CD14-positive monocyte (primary cell): ENCODE data around the gene TMEM209. TPM values are rescaled to one million over a fixed set of nuclear protein-coding genes. Genes with fewer than 3 reads are reported as not detected.

ENCODE experiments used
- DNase-seq, 3 donors: peaks; one replicate each; pipeline ENCODE4 v3.0.0-alpha.2; 2011 to 2022
- H2AFZ ChIP-seq: 2 replicates; pipeline ENCODE4 v1.6.0; 2012; ENCODE audit warnings: mild to moderate bottlenecking, low read depth, low read length, inconsistent platforms; ENCODE audit not compliant: insufficient read depth, poor library complexity, severe bottlenecking
- H3K27ac ChIP-seq, 2 donors: 1 replicate in 1 of 2; 2 replicates in 1 of 2; pipeline ENCODE4 v1.5.1; 2012 to 2013; ENCODE audit warnings: low read length in 2 of 2, control low read depth in 1 of 2, inconsistent platforms in 1 of 2, low read depth in 1 of 2, mild to moderate bottlenecking in 1 of 2
- H3K27me3 ChIP-seq, 2 donors: one replicate each; pipeline versions ENCODE4 v1.6.0 to v1.6.1; 2011 to 2013; ENCODE audit warnings: low read length in 2 of 2; ENCODE audit not compliant: control insufficient read depth in 2 of 2, insufficient read depth in 2 of 2
- H3K36me3 ChIP-seq, 2 donors: replicated peaks in 1 of 2; 1 replicate in 1 of 2; 2 replicates in 1 of 2; pipeline versions ENCODE4 v1.5.1 to v1.6.1; 2012 to 2013; ENCODE audit warnings: low read length in 2 of 2, control low read depth in 1 of 2, inconsistent platforms in 1 of 2, mild to moderate bottlenecking in 1 of 2; ENCODE audit not compliant: insufficient read depth in 2 of 2, control insufficient read depth in 1 of 2
- H3K4me1 ChIP-seq, 2 donors: 1 replicate in 1 of 2; 2 replicates in 1 of 2; pipeline versions ENCODE4 v1.5.1 to v1.6.1; 2012 to 2013; ENCODE audit warnings: low read length in 2 of 2, control low read depth in 1 of 2, inconsistent platforms in 1 of 2, mild to moderate bottlenecking in 1 of 2, moderate library complexity in 1 of 2; ENCODE audit not compliant: insufficient read depth in 2 of 2, control insufficient read depth in 1 of 2
- H3K4me2 ChIP-seq: replicated peaks from 2 replicates; pipeline ENCODE3; 2012; ENCODE audit warnings: low read length, moderate library complexity, mild to moderate bottlenecking; ENCODE audit not compliant: poor library complexity, severe bottlenecking; ENCODE audit errors: extremely low read depth
- H3K4me3 ChIP-seq, 3 experiments: fragments of 200-600 bp in 1 of 3; sonication (generic) in 1 of 3; replicated peaks in 1 of 3; 1 replicate in 2 of 3; 2 replicates in 1 of 3; pipeline ENCODE4 v1.5.1; 2011 to 2013; ENCODE audit warnings: low read length in 3 of 3, mild to moderate bottlenecking in 3 of 3, control low read depth in 2 of 3, low read depth in 2 of 3, inconsistent platforms in 1 of 3, moderate library complexity in 1 of 3
- H3K79me2 ChIP-seq: 2 replicates; pipeline ENCODE4 v1.6.0; 2012; ENCODE audit warnings: mild to moderate bottlenecking, control low read depth, inconsistent platforms, low read length, moderate library complexity; ENCODE audit not compliant: insufficient read depth
- H3K9ac ChIP-seq: 2 replicates; pipeline ENCODE4 v1.6.0; 2017; ENCODE audit warnings: low read length, mild to moderate bottlenecking; ENCODE audit not compliant: insufficient read depth, poor library complexity, severe bottlenecking
- H3K9me3 ChIP-seq, 2 donors: replicated peaks in 1 of 2; 1 replicate in 1 of 2; 2 replicates in 1 of 2; pipeline versions ENCODE4 v1.5.1 to v1.6.1; 2012 to 2013; ENCODE audit warnings: low read length in 2 of 2, control low read depth in 1 of 2; ENCODE audit not compliant: control insufficient read depth in 1 of 2, insufficient read depth in 1 of 2
- H4K20me1 ChIP-seq: 2 replicates; pipeline ENCODE4 v1.6.0; 2012; ENCODE audit warnings: mild to moderate bottlenecking, low read length, control low read depth, moderate library complexity; ENCODE audit not compliant: insufficient read depth
- H3K27ac Mint-ChIP-seq, 7 donors: one replicate each; pipeline ENCODE4 v1.8.0; 2020; ENCODE audit warnings: mild to moderate bottlenecking in 7 of 7, mixed read lengths in 7 of 7, moderate library complexity in 6 of 7, inconsistent platforms in 2 of 7
- H3K27me3 Mint-ChIP-seq, 3 donors: one replicate each; pipeline ENCODE4 v1.8.0; 2021 to 2022; ENCODE audit warnings: low read depth in 3 of 3, mild to moderate bottlenecking in 3 of 3, mixed read lengths in 3 of 3, moderate library complexity in 3 of 3, inconsistent platforms in 1 of 3
- H3K36me3 Mint-ChIP-seq, 2 donors: one replicate each; pipeline ENCODE4 v1.8.0; 2020; ENCODE audit warnings: mixed read lengths in 2 of 2, inconsistent platforms in 1 of 2, mild to moderate bottlenecking in 1 of 2
- H3K4me1 Mint-ChIP-seq: one replicate; pipeline ENCODE4 v1.8.0; 2020; ENCODE audit warnings: mild to moderate bottlenecking, mixed read lengths
- H3K4me3 Mint-ChIP-seq, 2 donors: one replicate each; pipeline ENCODE4 v1.8.0; 2020; ENCODE audit warnings: mild to moderate bottlenecking in 2 of 2, mixed read lengths in 2 of 2, moderate library complexity in 1 of 2
- H3K9me3 Mint-ChIP-seq, 7 donors: one replicate each; pipeline ENCODE4 v1.8.0; 2020 to 2022; ENCODE audit warnings: mixed read lengths in 7 of 7, mild to moderate bottlenecking in 6 of 7, moderate library complexity in 6 of 7, inconsistent platforms in 2 of 7
- WGBS: methylation state at CpG from one replicate; pipeline ENCODE4 v1.1.5; 2013; ENCODE audit warnings: missing lambda C conversion rate; ENCODE audit not compliant: insufficient coverage; 5-methylcytosine and 5-hydroxymethylcytosine counted together
- intact Hi-C, 2 donors: fragments of 100-400 bp; cut with micrococcal nuclease; formaldehyde crosslinking; loops; one replicate each; pipeline versions ENCODE4 v1.15.0 to v1.15.1; 2023
- polyA plus RNA-seq, 3 donors: library from polyadenylated mRNA; depleted of rRNA in 1 of 3; unstranded in 2 of 3; stranded (reverse) in 1 of 3; fragments of 300-500 nt in 2 of 3; fragments of >200 nt in 1 of 3; fragmentation: Illumina TruSeq in 2 of 3; gene quantifications; 1 replicate in 2 of 3; 2 replicates in 1 of 3; pipeline ENCODE4 v1.2.3, GENCODE V29; 2012 to 2021
- TF ChIP-seq, protein P1 (sequence below): fragments of 200-600 bp; IDR thresholded peaks from one replicate; pipeline ENCODE4 v1.8.0; 2022; ENCODE audit warnings: antibody characterized with exemption, mild to moderate bottlenecking

TMEM209 gene
- polyA plus RNA-seq, 3 donors = 7.7 to 16.7 (median 9.6) TPM

GRCh38 chr7:130228840-130229502 is 23.8 kb upstream of the TMEM209 start:
- H3K36me3 ChIP-seq = no peaks in the 10 kb centered on the region
- intact Hi-C loops = no loop called here
- WGBS = 78% methylated on average over 2 of the region's 7 CpGs

DNA sequence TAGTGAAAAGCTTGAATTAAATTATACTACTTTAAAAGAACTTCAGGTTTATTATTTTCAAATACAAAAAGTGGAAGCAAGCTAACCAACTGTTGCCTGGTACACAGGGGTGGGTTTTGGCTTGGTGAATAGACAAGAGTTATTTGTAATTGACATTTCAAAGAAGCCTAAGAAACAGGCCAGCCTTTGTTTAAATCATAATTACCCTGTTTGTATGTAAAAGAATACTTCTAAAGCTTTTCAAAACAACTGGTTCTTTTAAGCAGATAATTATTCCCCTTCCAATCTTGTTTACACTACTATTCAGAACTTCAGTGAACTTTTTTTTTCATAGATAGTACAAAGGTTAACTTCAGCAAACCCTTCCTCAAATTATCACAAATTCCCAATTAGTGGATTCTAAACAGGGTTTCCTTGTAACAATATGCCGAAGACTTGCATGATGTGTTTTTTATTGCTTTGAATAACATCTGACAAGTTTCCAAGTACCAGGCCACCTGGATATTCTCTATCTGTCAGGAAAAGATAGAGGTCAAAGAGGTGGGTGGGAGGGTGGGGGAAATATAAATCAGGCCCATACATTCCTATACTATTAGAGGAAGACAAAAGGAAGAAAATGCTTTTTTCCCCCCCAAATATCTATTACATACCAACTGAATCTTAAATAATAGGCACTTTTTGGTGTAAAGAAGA is 22.8 kb upstream of the TMEM209 start:
- Mint-ChIP-seq H3K36me3 (no peaks in the 10 kb centered on the region), H3K27me3 (peaks cover 0 to 2% (median 1%) of the 10 kb centered on the region in 3 donors)
- intact Hi-C loops = no loop called here

More at GRCh38 chr7:130228840-130229502, 23.8 kb upstream of the TMEM209 start:
- H3K27ac Mint-ChIP-seq = no peak overlapping the region
- peaks cover 0 to 3% (median 1%) of the 10 kb centered on the region in 3 donors for H3K27me3 Mint-ChIP-seq
- Histone ChIP-seq H3K79me2 (no peaks in the 10 kb centered on the region), H3K27ac (no peak overlapping the region), H4K20me1 (no peaks in the 10 kb centered on the region), H3K9me3 (no peaks in the 10 kb centered on the region), H3K9ac (no peak overlapping the region), H3K4me1 (no peaks in the 10 kb centered on the region), H3K4me3 (no peak overlapping the region), H3K4me2 (no peak overlapping the region), H3K27me3 (no peaks in the 10 kb centered on the region), H2AFZ (peak overlapping the region; percentile 8)
- H3K36me3 Mint-ChIP-seq = no peaks in the 10 kb centered on the region
- no peak for DNase-seq
- TF ChIP-seq, protein P1, sequence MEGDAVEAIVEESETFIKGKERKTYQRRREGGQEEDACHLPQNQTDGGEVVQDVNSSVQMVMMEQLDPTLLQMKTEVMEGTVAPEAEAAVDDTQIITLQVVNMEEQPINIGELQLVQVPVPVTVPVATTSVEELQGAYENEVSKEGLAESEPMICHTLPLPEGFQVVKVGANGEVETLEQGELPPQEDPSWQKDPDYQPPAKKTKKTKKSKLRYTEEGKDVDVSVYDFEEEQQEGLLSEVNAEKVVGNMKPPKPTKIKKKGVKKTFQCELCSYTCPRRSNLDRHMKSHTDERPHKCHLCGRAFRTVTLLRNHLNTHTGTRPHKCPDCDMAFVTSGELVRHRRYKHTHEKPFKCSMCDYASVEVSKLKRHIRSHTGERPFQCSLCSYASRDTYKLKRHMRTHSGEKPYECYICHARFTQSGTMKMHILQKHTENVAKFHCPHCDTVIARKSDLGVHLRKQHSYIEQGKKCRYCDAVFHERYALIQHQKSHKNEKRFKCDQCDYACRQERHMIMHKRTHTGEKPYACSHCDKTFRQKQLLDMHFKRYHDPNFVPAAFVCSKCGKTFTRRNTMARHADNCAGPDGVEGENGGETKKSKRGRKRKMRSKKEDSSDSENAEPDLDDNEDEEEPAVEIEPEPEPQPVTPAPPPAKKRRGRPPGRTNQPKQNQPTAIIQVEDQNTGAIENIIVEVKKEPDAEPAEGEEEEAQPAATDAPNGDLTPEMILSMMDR = no peak
- H3K4me1 Mint-ChIP-seq = no peaks in the 10 kb centered on the region
- H3K9me3 Mint-ChIP-seq = peaks cover under 1 to 13% (median 3%) of the 10 kb centered on the region in 7 donors
- no peak overlapping the region for H3K4me3 Mint-ChIP-seq

More for the DNA sequence above, 22.8 kb upstream of the TMEM209 start:
- no peak overlapping the region for H3K27ac Mint-ChIP-seq
- no peak for DNase-seq
- Histone ChIP-seq H3K4me1 (no peaks in the 10 kb centered on the region), H3K4me3 (no peak overlapping the region), H3K27ac (no peak overlapping the region), H3K27me3 (no peaks in the 10 kb centered on the region), H3K79me2 (no peaks in the 10 kb centered on the region), H3K9ac (no peak overlapping the region), H3K4me2 (no peak overlapping the region), H2AFZ (no peak overlapping the region), H3K9me3 (no peaks in the 10 kb centered on the region), H4K20me1 (no peaks in the 10 kb centered on the region), H3K36me3 (no peaks in the 10 kb centered on the region)
- TF ChIP-seq, protein P1 = no peak
- H3K4me3 Mint-ChIP-seq = no peak overlapping the region
- WGBS = no CpG with 5 or more reads among the region's 1 CpG
- H3K9me3 Mint-ChIP-seq = peaks cover 2 to 14% (median 7%) of the 10 kb centered on the region in 7 donors
- no peaks in the 10 kb centered on the region for H3K4me1 Mint-ChIP-seq
